ENCODE data around the gene ATXN10. TPM values are rescaled to one million over a fixed set of nuclear protein-coding genes. Genes with fewer than 3 reads are reported as not detected.
A peak's percentile ranks its signal among the peaks of the same experiment; 100 is the strongest.

The ATXN10 gene
- total RNA-seq, 4 donors from 2014 or later = 28.4 to 184 (median 66.3) TPM

DNA sequence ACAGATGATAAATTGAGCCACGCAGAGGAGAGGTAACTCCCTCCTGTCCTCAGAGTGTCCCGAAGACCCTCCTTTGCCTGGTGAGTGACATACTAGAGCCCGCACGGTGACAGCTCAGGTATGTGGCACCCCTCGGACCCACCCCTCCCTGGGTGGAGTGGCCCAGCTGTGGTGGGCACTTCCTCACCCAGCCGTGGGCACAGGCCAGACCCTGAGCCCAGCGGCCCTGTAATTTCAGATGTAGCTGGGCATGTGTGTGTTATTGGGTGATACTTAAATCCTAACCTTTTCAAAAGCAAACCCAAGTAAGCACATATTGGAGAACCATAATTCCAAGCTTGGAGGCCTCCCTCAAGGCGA, 212.2 kb downstream of the ATXN10 start:
- DNase-seq = no peak
- peaks cover 0 to 4% of the 10 kb centered on the region in 2 donors for H3K27me3 ChIP-seq
- TF ChIP-seq CTCF (IDR thresholded peaks at IDR 0.05) = no peak
- no peak for TF ChIP-seq POLR2A (IDR thresholded peaks at IDR 0.05)
- H3K9me3 ChIP-seq = no peaks in the 10 kb centered on the region
- no peaks in the 10 kb centered on the region for H3K36me3 ChIP-seq
- no peak overlapping the region for H3K4me3 ChIP-seq
- peaks cover 0 to 8% (median 0%) of the 10 kb centered on the region in 4 donors for H3K4me1 ChIP-seq
- no peak overlapping the region for H3K27ac ChIP-seq

GRCh38 chr22:45884201-45885062, 212.8 kb downstream of the ATXN10 start:
- Histone ChIP-seq H3K4me1 (peaks cover 0 to 8% (median 0%) of the 10 kb centered on the region in 4 donors), H3K36me3 (no peaks in the 10 kb centered on the region), H3K27ac (no peak overlapping the region), H3K4me3 (no peak overlapping the region), H3K27me3 (peaks cover 0 to 4% of the 10 kb centered on the region in 2 donors), H3K9me3 (no peaks in the 10 kb centered on the region)
- TF ChIP-seq CTCF (IDR thresholded peaks at IDR 0.05) (no peak), POLR2A (IDR thresholded peaks at IDR 0.05) (no peak)
- DNase-seq = peak in 1 of 3 donors; percentile 39

DNA sequence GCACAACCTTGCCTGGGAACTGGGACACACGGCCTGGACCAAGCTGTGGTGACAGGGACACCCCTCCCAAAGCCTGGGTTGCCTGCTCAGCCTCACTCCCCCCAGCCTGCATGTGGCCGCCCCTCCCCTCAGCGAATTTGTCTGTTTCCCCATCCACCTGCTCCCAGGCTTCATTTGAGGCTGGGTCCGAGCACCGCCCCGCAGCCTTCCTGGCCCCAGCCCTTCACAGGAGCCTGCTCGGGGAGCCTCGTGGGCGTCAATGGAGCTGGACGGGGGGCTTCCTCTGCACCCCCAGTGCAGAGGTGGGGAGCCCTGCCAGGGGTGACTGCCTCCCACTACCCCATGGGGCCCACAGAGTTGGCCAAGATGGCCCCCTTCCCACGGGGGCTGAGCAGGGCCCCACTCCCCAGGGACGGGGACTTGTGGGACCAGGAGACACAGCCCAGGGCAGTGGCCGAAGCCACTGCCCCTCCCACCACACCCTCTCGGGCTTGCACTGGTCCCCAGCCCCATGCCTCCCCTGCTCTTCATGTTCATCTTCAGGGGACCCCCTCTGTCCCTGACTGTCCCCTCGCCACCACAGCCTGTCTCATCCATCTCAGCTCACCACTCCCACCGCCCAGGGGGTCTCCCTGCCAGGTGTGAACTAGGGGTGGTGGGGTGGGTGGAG, 213.7 kb downstream of the ATXN10 start:
- Histone ChIP-seq H3K9me3 (no peaks in the 10 kb centered on the region), H3K27me3 (peaks cover 0 to 2% of the 10 kb centered on the region in 2 donors), H3K4me3 (no peak overlapping the region), H3K27ac (no peak overlapping the region), H3K36me3 (no peaks in the 10 kb centered on the region), H3K4me1 (peaks cover 0 to 8% (median 0%) of the 10 kb centered on the region in 4 donors)
- no peak for DNase-seq
- TF ChIP-seq CTCF (IDR thresholded peaks at IDR 0.05) (no peak), POLR2A (IDR thresholded peaks at IDR 0.05) (no peak)

DNA sequence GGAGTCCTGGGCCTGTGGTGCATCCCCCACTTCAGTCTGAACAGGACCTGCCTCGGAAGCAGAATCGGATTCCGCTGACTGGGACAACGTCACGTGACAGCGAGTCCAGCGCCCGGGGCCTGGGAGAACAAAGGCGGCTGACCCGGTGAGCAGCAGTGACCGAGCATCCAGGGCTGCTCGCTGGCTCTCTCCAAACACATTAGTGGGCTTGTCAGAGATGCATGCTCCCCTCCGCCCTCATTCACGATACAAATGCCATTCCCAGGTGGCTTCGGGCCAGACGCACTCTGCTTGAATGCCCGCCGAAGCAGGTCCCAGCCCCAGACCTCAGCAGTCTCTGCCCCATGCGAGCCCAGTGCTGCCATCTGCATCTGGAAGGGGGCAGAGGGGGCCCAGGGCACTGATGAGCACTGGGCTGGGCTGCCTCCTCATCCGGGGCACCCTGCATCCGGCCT, 214.3 kb downstream of the ATXN10 start:
- no peaks in the 10 kb centered on the region for H3K9me3 ChIP-seq
- H3K4me3 ChIP-seq = no peak overlapping the region
- H3K27me3 ChIP-seq = no peaks in the 10 kb centered on the region
- TF ChIP-seq POLR2A (IDR thresholded peaks at IDR 0.05) = no peak
- TF ChIP-seq CTCF (IDR thresholded peaks at IDR 0.05) = no peak
- no peaks in the 10 kb centered on the region for H3K36me3 ChIP-seq
- DNase-seq = no peak
- peaks cover 0 to 4% (median 0%) of the 10 kb centered on the region in 4 donors for H3K4me1 ChIP-seq
- no peak overlapping the region for H3K27ac ChIP-seq

DNA sequence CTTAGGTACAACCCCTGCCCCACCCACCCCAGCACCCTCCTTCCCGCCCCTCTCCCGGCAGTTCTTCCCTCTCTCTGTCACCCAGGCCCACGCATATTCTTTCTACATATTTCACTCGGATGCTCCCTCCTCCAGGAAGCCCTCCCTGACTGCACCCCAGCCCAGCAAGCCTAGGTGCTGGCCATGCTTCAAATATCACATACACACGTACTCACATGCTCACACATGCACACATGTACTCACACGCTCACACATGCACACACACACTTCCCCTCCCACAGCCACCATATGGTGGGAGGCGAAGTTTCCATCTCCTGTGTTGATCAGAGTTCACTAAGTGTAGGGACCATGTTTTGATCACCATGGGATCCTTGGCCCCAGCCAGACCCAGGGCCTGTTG, 214.9 kb downstream of the ATXN10 start:
- TF ChIP-seq CTCF (IDR thresholded peaks at IDR 0.05) (no peak), POLR2A (IDR thresholded peaks at IDR 0.05) (no peak)
- H3K27me3 ChIP-seq = no peaks in the 10 kb centered on the region

More for the DNA sequence above, 214.9 kb downstream of the ATXN10 start:
- H3K36me3 ChIP-seq = no peaks in the 10 kb centered on the region
- H3K27ac ChIP-seq = no peak overlapping the region
- no peak for DNase-seq
- H3K4me3 ChIP-seq = no peak overlapping the region
- no peaks in the 10 kb centered on the region for H3K4me1 ChIP-seq
- H3K9me3 ChIP-seq = no peaks in the 10 kb centered on the region
